ENCODE results near the gene TIPIN.

DNA sequence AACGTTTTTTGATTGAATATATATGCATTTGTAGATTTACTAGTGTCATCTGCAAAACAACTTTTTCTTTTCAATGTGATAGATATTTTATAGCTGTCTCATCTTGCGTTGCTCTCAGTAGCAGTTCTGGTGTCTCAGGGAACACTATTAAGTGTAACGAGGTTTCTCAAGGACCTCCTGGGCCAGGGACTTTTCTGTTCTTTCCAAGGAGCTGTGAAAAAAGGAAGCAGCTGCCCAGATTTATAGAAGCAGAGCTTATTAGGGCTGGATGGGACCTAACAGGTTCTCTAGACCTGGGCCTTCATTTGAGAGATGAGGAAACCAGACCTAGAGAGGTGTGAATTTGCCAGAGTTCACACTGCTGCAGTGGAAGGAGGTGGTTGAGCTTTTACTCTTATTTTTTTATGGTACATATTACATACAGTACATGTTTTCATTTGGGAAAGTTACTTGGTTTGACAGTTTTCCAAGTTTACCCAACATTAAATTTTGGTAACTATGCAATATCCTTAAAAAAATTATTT, 46.3 kb upstream of the TIPIN start:
- TF ChIP-seq, protein P1, sequence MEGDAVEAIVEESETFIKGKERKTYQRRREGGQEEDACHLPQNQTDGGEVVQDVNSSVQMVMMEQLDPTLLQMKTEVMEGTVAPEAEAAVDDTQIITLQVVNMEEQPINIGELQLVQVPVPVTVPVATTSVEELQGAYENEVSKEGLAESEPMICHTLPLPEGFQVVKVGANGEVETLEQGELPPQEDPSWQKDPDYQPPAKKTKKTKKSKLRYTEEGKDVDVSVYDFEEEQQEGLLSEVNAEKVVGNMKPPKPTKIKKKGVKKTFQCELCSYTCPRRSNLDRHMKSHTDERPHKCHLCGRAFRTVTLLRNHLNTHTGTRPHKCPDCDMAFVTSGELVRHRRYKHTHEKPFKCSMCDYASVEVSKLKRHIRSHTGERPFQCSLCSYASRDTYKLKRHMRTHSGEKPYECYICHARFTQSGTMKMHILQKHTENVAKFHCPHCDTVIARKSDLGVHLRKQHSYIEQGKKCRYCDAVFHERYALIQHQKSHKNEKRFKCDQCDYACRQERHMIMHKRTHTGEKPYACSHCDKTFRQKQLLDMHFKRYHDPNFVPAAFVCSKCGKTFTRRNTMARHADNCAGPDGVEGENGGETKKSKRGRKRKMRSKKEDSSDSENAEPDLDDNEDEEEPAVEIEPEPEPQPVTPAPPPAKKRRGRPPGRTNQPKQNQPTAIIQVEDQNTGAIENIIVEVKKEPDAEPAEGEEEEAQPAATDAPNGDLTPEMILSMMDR (IDR thresholded peaks at IDR 0.05): no peak
- no peak for TF ChIP-seq EP300 (IDR thresholded peaks at IDR 0.05)
- TF ChIP-seq POLR2A (IDR thresholded peaks at IDR 0.05): no peak
- TF ChIP-seq POLR2AphosphoS5 (IDR thresholded peaks at IDR 0.05): no peak

All from upper lobe of left lung (tissue), 4 donors.